ENCODE results near the gene COX17. TPM values are rescaled to one million over a fixed set of nuclear protein-coding genes. Genes with fewer than 3 reads are reported as not detected.

Gene COX17
- total RNA-seq, 1 donor from 2014 or later = 165 TPM

GRCh38 chr3:119715105-119715504 lies 37.9 kb upstream of the COX17 start:
- Histone ChIP-seq H3K9me3 (replicated peaks) (no peaks in the 10 kb centered on the region), H3K27me3 (ENCODE audit: low read depth) (no peaks in the 10 kb centered on the region), H3K4me3 (no peak overlapping the region), H3K4me1 (peaks cover 12% of the 10 kb centered on the region), H3K36me3 (no peaks in the 10 kb centered on the region), H3K27ac (replicated peaks) (no peak overlapping the region)
- TF ChIP-seq CTCF (IDR thresholded peaks at IDR 0.05; ENCODE audit: borderline replicate concordance) = no peak
- intact Hi-C loops (cut with micrococcal nuclease) = no loop called here
- DNase-seq = no peak

GRCh38 chr3:119703820-119704531 lies 26.8 kb upstream of the COX17 start:
- no peak for TF ChIP-seq CTCF (IDR thresholded peaks at IDR 0.05; ENCODE audit: borderline replicate concordance)
- H3K4me1 ChIP-seq = peaks cover 22% of the 10 kb centered on the region
- no peak for DNase-seq
- no peaks in the 10 kb centered on the region for H3K27me3 ChIP-seq (ENCODE audit: low read depth)
- H3K36me3 ChIP-seq = no peaks in the 10 kb centered on the region
- no peak overlapping the region for H3K4me3 ChIP-seq
- H3K27ac ChIP-seq (replicated peaks) = no peak overlapping the region
- intact Hi-C loops (cut with micrococcal nuclease) = no loop called here
- no peaks in the 10 kb centered on the region for H3K9me3 ChIP-seq (replicated peaks)

- peak; percentile 97 for DNase-seq
- peak within 1 kb of the TSS; percentile 25 for H3K27ac ChIP-seq (replicated peaks)
- intact Hi-C loops (cut with micrococcal nuclease) = no loop called here
- H3K27me3 ChIP-seq (ENCODE audit: low read depth) = no peaks in the 10 kb centered on the region
- TF ChIP-seq CTCF (IDR thresholded peaks at IDR 0.05; ENCODE audit: borderline replicate concordance) = no peak
- no peaks in the 10 kb centered on the region for H3K36me3 ChIP-seq
- no peaks in the 10 kb centered on the region for H3K9me3 ChIP-seq (replicated peaks)
- H3K4me1 ChIP-seq = peaks cover 22% of the 10 kb centered on the region
- peak within 1 kb of the TSS; percentile 63 for H3K4me3 ChIP-seq
Observed at GRCh38 chr3:119702530-119703527, 25.6 kb upstream of the COX17 start, which contains the start of gene CFAP91. Gene CFAP91, plus strand, starts transcription at chr3:119703022. Its CDS starts 77 bp downstream, at chr3:119703099.

GRCh38 chr3:119700920-119701734 lies 23.9 kb upstream of the COX17 start:
- no peaks in the 10 kb centered on the region for H3K36me3 ChIP-seq
- H3K27me3 ChIP-seq (ENCODE audit: low read depth) = no peaks in the 10 kb centered on the region
- DNase-seq = no peak
- no peak overlapping the region for H3K27ac ChIP-seq (replicated peaks)
- intact Hi-C loops (cut with micrococcal nuclease) = no loop called here
- no peaks in the 10 kb centered on the region for H3K9me3 ChIP-seq (replicated peaks)
- TF ChIP-seq CTCF (IDR thresholded peaks at IDR 0.05; ENCODE audit: borderline replicate concordance) = no peak
- no peak overlapping the region for H3K4me3 ChIP-seq
- H3K4me1 ChIP-seq = peaks cover 22% of the 10 kb centered on the region

Measured in left ventricle myocardium inferior (tissue), 1 donor.